ENCODE results near the gene IMPA2.

IMPA2 gene

DNA sequence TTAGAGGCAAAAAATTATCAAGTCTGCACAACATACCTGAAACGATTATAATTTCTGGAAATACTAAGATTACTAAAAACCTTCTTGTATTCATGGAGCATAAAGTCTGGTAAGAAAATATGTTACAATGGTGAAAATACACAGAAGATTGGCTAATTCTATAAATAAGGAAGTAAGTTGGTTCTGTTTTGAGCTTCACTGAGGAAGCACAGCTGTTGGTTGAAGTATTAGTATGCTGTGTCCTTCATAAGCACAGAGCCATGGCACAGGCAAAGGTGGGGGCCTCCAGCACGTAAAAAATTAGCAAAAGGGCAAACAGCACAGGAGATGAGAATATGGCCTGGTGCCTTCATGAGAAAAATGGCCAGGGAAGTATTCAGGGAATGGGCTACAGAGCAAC is 72.0 kb downstream of the IMPA2 start:
- no peak for TF ChIP-seq CTCF (IDR thresholded peaks at IDR 0.05; ENCODE audit: low read depth, low read length)
- H3K4me3 ChIP-seq (ENCODE audit: low read depth, low read length): no peak overlapping the region

GRCh38 chr18:12056034-12056883 is 75.0 kb downstream of the IMPA2 start:
- H3K4me3 ChIP-seq (ENCODE audit: low read depth, low read length): no peak overlapping the region
- TF ChIP-seq CTCF (IDR thresholded peaks at IDR 0.05; ENCODE audit: low read depth, low read length): no peak

- no peak for TF ChIP-seq CTCF (IDR thresholded peaks at IDR 0.05; ENCODE audit: low read depth, low read length)
- H3K4me3 ChIP-seq (ENCODE audit: low read depth, low read length): no peak overlapping the region
Observed at GRCh38 chr18:12056884-12057402, 75.6 kb downstream of the IMPA2 start.

DNA sequence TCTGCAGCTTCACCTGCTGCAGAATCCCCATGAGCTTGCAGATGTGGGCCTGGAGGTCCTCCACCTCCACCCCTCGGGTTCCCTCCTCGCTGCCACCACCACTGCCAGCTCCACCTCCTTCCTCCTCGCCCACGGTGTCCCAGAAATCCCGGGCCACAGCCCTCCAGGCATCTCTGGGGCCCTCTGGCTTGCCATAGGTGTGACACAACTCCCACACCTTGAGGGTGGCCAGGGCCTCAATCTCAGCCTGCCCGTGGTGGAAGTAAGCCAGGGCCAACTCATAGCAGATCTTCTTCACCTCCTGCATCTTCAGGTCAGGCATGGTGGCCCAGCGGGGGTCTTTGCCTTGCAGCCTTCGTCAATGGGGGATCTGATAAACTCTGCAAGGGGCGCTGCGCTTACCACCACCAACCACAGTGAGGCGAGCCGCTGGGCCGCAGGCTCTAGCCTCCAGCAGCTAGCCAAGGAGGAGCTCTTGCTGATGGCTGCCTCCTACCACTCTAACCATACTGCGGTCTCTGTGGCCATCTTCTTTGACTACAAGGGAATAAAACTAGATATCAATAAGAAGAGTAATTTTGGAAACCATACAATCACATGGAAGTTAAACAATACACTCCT is 76.2 kb downstream of the IMPA2 start:
- H3K4me3 ChIP-seq (ENCODE audit: low read depth, low read length): no peak overlapping the region
- TF ChIP-seq CTCF (IDR thresholded peaks at IDR 0.05; ENCODE audit: low read depth, low read length): no peak

DNA sequence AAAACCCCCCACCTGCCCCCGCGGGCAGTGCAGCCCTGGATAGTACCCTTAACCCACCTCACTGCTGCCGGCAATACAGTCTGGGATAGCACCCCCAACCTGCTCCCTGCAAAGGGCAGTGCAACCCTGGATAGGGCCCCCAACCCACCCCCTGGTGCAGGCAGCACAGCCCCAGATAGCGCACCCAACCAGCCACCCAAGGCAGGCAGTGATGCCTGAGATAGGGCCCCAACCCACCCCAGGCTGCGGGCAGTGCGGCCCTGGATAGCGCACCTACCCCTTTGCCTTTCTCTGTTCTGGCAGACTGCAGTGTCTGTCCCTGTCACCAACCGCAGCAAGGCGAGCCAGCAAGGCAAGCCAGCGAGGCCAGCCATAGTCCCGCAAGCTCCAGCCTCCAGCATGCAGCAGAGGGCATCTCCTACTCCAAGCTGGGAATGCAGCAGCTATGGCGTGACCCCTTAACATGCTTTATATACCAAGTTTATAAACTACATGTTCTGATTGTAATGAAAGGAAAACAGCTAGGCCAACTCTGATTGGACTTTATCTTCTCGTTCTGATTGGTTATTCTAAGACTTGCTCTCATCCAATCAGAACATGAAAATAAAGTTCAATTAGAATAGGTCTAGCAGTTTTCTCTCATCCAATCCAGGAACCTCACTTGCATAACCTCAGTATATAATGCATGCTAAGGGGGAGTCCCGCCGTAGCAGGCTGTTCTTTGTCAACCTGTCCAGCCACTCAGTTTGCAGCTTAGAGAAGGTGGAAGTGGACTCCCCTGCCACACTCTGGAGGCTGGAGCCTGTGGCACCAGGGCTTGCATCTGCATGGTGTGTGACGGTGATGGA is 78.3 kb downstream of the IMPA2 start:
- TF ChIP-seq CTCF (IDR thresholded peaks at IDR 0.05; ENCODE audit: low read depth, low read length): no peak
- H3K4me3 ChIP-seq (ENCODE audit: low read depth, low read length): no peak overlapping the region

DNA sequence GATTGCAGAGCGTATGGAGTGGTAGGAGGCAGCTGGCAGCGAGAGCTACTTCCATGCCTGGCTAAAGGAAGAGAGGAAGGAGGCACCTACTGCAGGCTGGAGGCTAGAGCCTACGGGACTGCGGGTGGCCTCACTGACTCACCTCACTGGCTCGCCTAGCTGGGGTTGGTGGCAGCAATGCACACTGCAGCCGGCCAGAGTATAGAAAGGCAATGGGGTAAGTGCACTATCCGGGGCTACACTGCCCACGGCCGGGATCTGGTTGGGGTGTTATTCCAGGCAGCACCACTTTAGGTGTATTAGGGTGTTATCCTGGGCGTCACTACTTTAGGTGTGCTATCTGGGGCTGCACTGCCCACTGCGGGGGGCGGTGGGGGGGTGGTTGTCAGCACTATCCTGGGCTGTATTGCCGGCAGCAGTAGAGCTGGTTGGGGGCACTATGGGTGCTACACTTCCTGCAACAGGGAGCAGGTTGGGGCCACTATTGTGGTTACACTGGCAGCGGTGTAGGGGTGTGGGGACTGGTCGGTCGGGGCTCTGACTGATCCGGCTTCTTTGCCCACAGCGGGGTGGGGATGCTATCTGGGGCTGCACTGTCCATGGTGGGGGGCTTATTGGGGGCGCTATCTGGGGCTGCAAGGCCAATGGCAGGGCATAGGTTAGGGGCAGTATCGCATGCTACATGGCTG is 79.0 kb downstream of the IMPA2 start:
- TF ChIP-seq CTCF (IDR thresholded peaks at IDR 0.05; ENCODE audit: low read depth, low read length): no peak
- H3K4me3 ChIP-seq (ENCODE audit: low read depth, low read length): no peak overlapping the region
